Ishikawa (cell line): Measurements from ENCODE around the gene DCAF7.

ENCODE experiments used
- CEBPB ChIP-seq: IDR thresholded peaks from 2 replicates; pipeline ENCODE4 v1.6.1; 2012
- CREB1 ChIP-seq: IDR thresholded peaks from 2 replicates; pipeline ENCODE4 v1.6.1; 2012; ENCODE audit warnings: low read depth
- EP300 ChIP-seq: IDR thresholded peaks from 2 replicates; pipeline ENCODE4 v1.6.1; 2012; ENCODE audit warnings: borderline replicate concordance
- FOXM1 ChIP-seq: IDR thresholded peaks from 2 replicates; pipeline ENCODE4 v1.6.1; 2012; ENCODE audit warnings: low read depth, borderline replicate concordance
- MAX ChIP-seq: IDR thresholded peaks from 2 replicates; pipeline ENCODE4 v1.6.1; 2012
- RAD21 ChIP-seq: IDR thresholded peaks from 2 replicates; pipeline ENCODE4 v1.6.1; 2012; ENCODE audit warnings: low read depth
- REST ChIP-seq: IDR thresholded peaks from 2 replicates; pipeline ENCODE4 v1.6.1; 2012; ENCODE audit warnings: low read depth, mild to moderate bottlenecking
- TAF1 ChIP-seq: IDR thresholded peaks from 2 replicates; pipeline ENCODE4 v1.6.1; 2012; ENCODE audit warnings: low read depth, mild to moderate bottlenecking
- TEAD4 ChIP-seq: IDR thresholded peaks from 2 replicates; pipeline ENCODE4 v1.6.1; 2012
- USF1 ChIP-seq: IDR thresholded peaks from 2 replicates; pipeline ENCODE4 v1.6.1; 2012
- YY1 ChIP-seq: IDR thresholded peaks from 2 replicates; pipeline ENCODE4 v1.6.1; 2012; ENCODE audit warnings: low read depth
- ZBTB7A ChIP-seq: IDR thresholded peaks from 2 replicates; pipeline ENCODE4 v1.6.1; 2012; ENCODE audit warnings: low read depth

GRCh38 chr17:63514974-63515373 lies 35.3 kb upstream of the DCAF7 start:
- TF ChIP-seq CREB1 (no peak), ZBTB7A (no peak), YY1 (no peak), RAD21 (no peak), REST (no peak), USF1 (no peak), MAX (no peak), TAF1 (no peak), CEBPB (no peak), FOXM1 (no peak), TEAD4 (no peak), EP300 (no peak)
